GM23338 (cell line): ENCODE results near the gene KCNJ3. TPM values are rescaled to one million over a fixed set of nuclear protein-coding genes. Genes with fewer than 3 reads are reported as not detected.

Source experiments
- ATAC-seq: fragments of 200-7000 bp; cut with Tn5 transposase; 3 replicates; pipeline ENCODE4 v1.9.1; 2020
- DNase-seq: peaks from one replicate; pipeline ENCODE4 v3.0.0-alpha.2; 2015; ENCODE audit warnings: low spot score
- H2AFZ ChIP-seq: fragments of 200-600 bp; sonication (generic); 2 replicates; pipeline ENCODE4 v1.8.0; 2016; ENCODE audit warnings: antibody characterized with exemption, mild to moderate bottlenecking, moderate library complexity
- H3F3A ChIP-seq: fragments of 200-600 bp; sonication (generic); replicated peaks from 2 replicates; pipeline ENCODE4 v1.8.0; 2017; ENCODE audit warnings: antibody characterized with exemption, mixed run types, low read depth
- H3K27ac ChIP-seq: fragments of 200-600 bp; sonication (generic); 2 replicates; pipeline ENCODE4 v1.6.1; 2016; ENCODE audit warnings: low read depth
- H3K27me3 ChIP-seq: fragments of 200-600 bp; sonication (generic); 2 replicates; pipeline ENCODE4 v1.8.0; 2016; ENCODE audit warnings: mild to moderate bottlenecking, mixed run types, moderate library complexity; ENCODE audit not compliant: insufficient read depth
- H3K36me3 ChIP-seq: fragments of 200-600 bp; sonication (generic); 2 replicates; pipeline ENCODE4 v1.8.0; 2016; ENCODE audit warnings: mild to moderate bottlenecking; ENCODE audit not compliant: insufficient read depth
- H3K4me1 ChIP-seq: fragments of 200-600 bp; sonication (generic); 2 replicates; pipeline ENCODE4 v1.8.0; 2016; ENCODE audit warnings: mild to moderate bottlenecking, moderate library complexity; ENCODE audit not compliant: insufficient read depth
- H3K4me2 ChIP-seq: fragments of 200-600 bp; sonication (generic); 2 replicates; pipeline ENCODE4 v1.7.1; 2017; ENCODE audit warnings: mixed run types
- H3K4me3 ChIP-seq: fragments of 200-600 bp; sonication (generic); 2 replicates; pipeline ENCODE4 v1.6.1; 2016; ENCODE audit warnings: mixed run types
- H3K79me2 ChIP-seq: fragments of 200-600 bp; sonication (generic); replicated peaks from 2 replicates; pipeline ENCODE4 v1.8.0; 2017; ENCODE audit warnings: mild to moderate bottlenecking; ENCODE audit not compliant: insufficient read depth
- H3K9me2 ChIP-seq: fragments of 200-600 bp; sonication (generic); 2 replicates; pipeline ENCODE4 v1.8.0; 2017; ENCODE audit not compliant: insufficient read depth
- H4K20me1 ChIP-seq: fragments of 200-600 bp; sonication (generic); replicated peaks from 2 replicates; pipeline ENCODE4 v1.8.0; 2017; ENCODE audit warnings: mild to moderate bottlenecking; ENCODE audit not compliant: insufficient read depth
- H3K27ac Mint-ChIP-seq: 2 replicates; pipeline ENCODE4 v1.8.0; 2020; ENCODE audit warnings: inconsistent platforms, mild to moderate bottlenecking, moderate library complexity, mixed read lengths
- H3K27me3 Mint-ChIP-seq: 3 replicates; pipeline ENCODE4 v1.8.0; 2022; ENCODE audit warnings: low read depth, mild to moderate bottlenecking, moderate library complexity, mixed read lengths, inconsistent platforms; ENCODE audit not compliant: insufficient read depth, poor library complexity
- H3K36me3 Mint-ChIP-seq: 3 replicates; pipeline ENCODE4 v1.8.0; 2021; ENCODE audit warnings: low read depth, mild to moderate bottlenecking, inconsistent platforms, moderate library complexity, mixed read lengths
- H3K4me1 Mint-ChIP-seq: 3 replicates; pipeline ENCODE4 v1.8.0; 2020; ENCODE audit warnings: mild to moderate bottlenecking, inconsistent platforms, mixed read lengths
- H3K4me3 Mint-ChIP-seq: 3 replicates; pipeline ENCODE4 v1.8.0; 2021; ENCODE audit warnings: moderate library complexity, mild to moderate bottlenecking, inconsistent platforms, mixed read lengths
- H3K9me3 Mint-ChIP-seq: 3 replicates; pipeline ENCODE4 v1.8.0; 2020; ENCODE audit warnings: moderate library complexity, mild to moderate bottlenecking, inconsistent platforms, mixed read lengths
- CTCF ChIP-seq, 2 experiments: fragments of 200-600 bp in 1 of 2; sonication (generic) in 1 of 2; conservative IDR thresholded peaks; 2 replicates each; pipeline versions ENCODE4 v1.5.1 to v1.6.1; 2016 to 2017; ENCODE audit warnings: antibody characterized with exemption in 2 of 2, low read depth in 2 of 2, mild to moderate bottlenecking in 2 of 2, moderate library complexity in 1 of 2
- ETS1 ChIP-seq: IDR thresholded peaks from 2 replicates; pipeline ENCODE4 v1.6.1; 2016; ENCODE audit warnings: antibody characterized with exemption
- EZH2 ChIP-seq: fragments of 200-600 bp; sonication (generic); IDR thresholded peaks from one replicate; pipeline ENCODE4 v1.8.0; 2017; ENCODE audit warnings: antibody characterized with exemption, mild to moderate bottlenecking, low read depth; ENCODE audit not compliant: unreplicated experiment
- EZH2phosphoT487 ChIP-seq: fragments of 200-600 bp; sonication (generic); IDR thresholded peaks from one replicate; pipeline ENCODE4 v1.8.1; 2018; ENCODE audit warnings: antibody characterized with exemption; ENCODE audit not compliant: unreplicated experiment
- JUNB ChIP-seq: IDR thresholded peaks from one replicate; pipeline ENCODE4 v1.6.1; 2016; ENCODE audit warnings: antibody characterized with exemption; ENCODE audit not compliant: unreplicated experiment
- POLR2AphosphoS5 ChIP-seq: IDR thresholded peaks from 2 replicates; pipeline ENCODE4 v1.6.1; 2016; ENCODE audit warnings: antibody characterized with exemption, low read depth
- REST ChIP-seq: IDR thresholded peaks from one replicate; pipeline ENCODE4 v1.6.1; 2018; ENCODE audit warnings: antibody characterized with exemption; ENCODE audit not compliant: unreplicated experiment
- STAT1 ChIP-seq: IDR thresholded peaks from one replicate; pipeline ENCODE4 v1.6.1; 2016; ENCODE audit warnings: antibody characterized with exemption; ENCODE audit not compliant: unreplicated experiment
- ZNF462 ChIP-seq: fragments of 250-450 bp; sonication (Bioruptor Pico); IDR thresholded peaks from 2 replicates; pipeline ENCODE4 v1.5.0; 2020; ENCODE audit warnings: mild to moderate bottlenecking, moderate library complexity
- polyA plus RNA-seq: library from polyadenylated mRNA; unstranded; fragments of >200 nt; fragmentation: Nextera tagmentation; extraction: Ambion mirVana; gene quantifications from 2 replicates; pipeline ENCODE4 v1.2.1, GENCODE V29; 2016
- total RNA-seq: library from RNA; depleted of rRNA; stranded (reverse); fragments of >200 nt; shearing (Covaris generic); gene quantifications from 2 replicates; pipeline ENCODE4 v1.2.3, GENCODE V29; 2014

KCNJ3 gene
- total and polyA plus RNA-seq, 2 experiments from 2014 or later: 0.05 to 0.28 TPM

GRCh38 chr2:154724194-154724797, 25.8 kb downstream of the KCNJ3 start:
- H3K36me3 ChIP-seq: no peaks in the 10 kb centered on the region
- TF ChIP-seq JUNB (no peak), CTCF (conservative IDR thresholded peaks at IDR 0.05; ENCODE audit: low read depth in 2 of 2) (no peak)
- H3F3A ChIP-seq: no peaks in the 10 kb centered on the region
- no peak for DNase-seq
- H3K4me1 Mint-ChIP-seq: no peaks in the 10 kb centered on the region
- no peak for ATAC-seq
- no peak overlapping the region for H3K27ac ChIP-seq
- H3K27me3 ChIP-seq: no peaks in the 10 kb centered on the region
- H3K27ac Mint-ChIP-seq: no peak overlapping the region
- H3K27me3 Mint-ChIP-seq: no peaks in the 10 kb centered on the region
- no peaks in the 10 kb centered on the region for H3K4me1 ChIP-seq
- no peaks in the 10 kb centered on the region for H3K36me3 Mint-ChIP-seq
- no peak overlapping the region for H3K4me2 ChIP-seq
- H2AFZ ChIP-seq: no peak overlapping the region
- H3K4me3 ChIP-seq: no peak overlapping the region
- no peak overlapping the region for H3K4me3 Mint-ChIP-seq
- H3K9me2 ChIP-seq: no peaks in the 10 kb centered on the region
- no peaks in the 10 kb centered on the region for H4K20me1 ChIP-seq
- no peaks in the 10 kb centered on the region for H3K79me2 ChIP-seq
- H3K9me3 Mint-ChIP-seq: no peaks in the 10 kb centered on the region

- Histone ChIP-seq H3F3A (no peaks in the 10 kb centered on the region), H3K4me1 (no peaks in the 10 kb centered on the region), H3K27ac (no peak overlapping the region), H2AFZ (no peak overlapping the region), H3K36me3 (no peaks in the 10 kb centered on the region), H3K4me2 (no peak overlapping the region), H3K9me2 (no peaks in the 10 kb centered on the region), H4K20me1 (no peaks in the 10 kb centered on the region), H3K79me2 (no peaks in the 10 kb centered on the region), H3K27me3 (no peaks in the 10 kb centered on the region), H3K4me3 (no peak overlapping the region)
- no peaks in the 10 kb centered on the region for H3K9me3 Mint-ChIP-seq
- no peaks in the 10 kb centered on the region for H3K36me3 Mint-ChIP-seq
- no peaks in the 10 kb centered on the region for H3K27me3 Mint-ChIP-seq
- H3K4me3 Mint-ChIP-seq: no peak overlapping the region
- no peak for ATAC-seq
- H3K4me1 Mint-ChIP-seq: no peaks in the 10 kb centered on the region
- no peak for DNase-seq
- no peak overlapping the region for H3K27ac Mint-ChIP-seq
- TF ChIP-seq EZH2phosphoT487 (no peak), EZH2 (no peak), POLR2AphosphoS5 (no peak), ETS1 (no peak), ZNF462 (no peak), STAT1 (no peak), REST (no peak)
Observed at GRCh38 chr2:154740361-154740760, 41.9 kb downstream of the KCNJ3 start.
